ENCODE measurements around the gene FRMD4B.

Gene FRMD4B

GRCh38 chr3:69162308-69162980 lies 223.4 kb downstream of the FRMD4B start:
- DNase-seq: no peak

DNA sequence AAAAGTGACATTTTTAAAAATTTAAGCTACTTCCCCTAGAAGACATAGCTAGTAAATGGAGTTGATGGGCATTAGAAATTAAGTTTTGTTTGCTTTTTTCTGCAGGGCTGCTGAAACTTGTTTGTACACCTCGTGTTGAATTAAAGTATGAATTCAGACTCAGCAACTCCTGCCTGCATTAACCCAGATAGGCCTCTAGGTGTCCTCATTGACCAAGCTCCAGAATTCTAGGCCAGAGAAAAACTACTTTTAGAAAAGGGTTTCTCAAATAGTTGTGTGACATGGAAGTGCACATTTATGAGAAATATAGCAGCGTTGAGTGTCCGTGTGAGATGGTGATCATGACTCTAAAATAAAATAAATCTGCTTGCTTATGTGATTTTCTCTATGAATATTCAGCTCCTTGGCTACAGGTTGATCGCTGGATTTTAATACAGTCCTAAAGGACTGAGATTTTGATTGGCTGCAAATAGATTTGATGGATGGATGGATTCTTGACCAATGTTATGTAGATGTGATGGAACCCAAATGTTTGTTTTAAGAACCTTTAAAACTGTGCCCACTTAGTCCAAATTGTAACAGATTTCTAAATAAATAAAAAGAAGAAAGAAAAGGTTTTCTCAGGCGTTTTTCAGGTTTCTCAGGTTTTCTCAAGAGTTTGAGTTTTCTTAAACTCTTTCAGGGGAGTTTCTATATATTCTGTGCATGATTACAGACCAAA lies 224.1 kb downstream of the FRMD4B start:
- DNase-seq: peak; percentile 1

- no peak for DNase-seq
Observed at GRCh38 chr3:69160525-69160924, 225.4 kb downstream of the FRMD4B start.

- no peak for DNase-seq
Observed at GRCh38 chr3:69160107-69160506, 225.8 kb downstream of the FRMD4B start.

DNA sequence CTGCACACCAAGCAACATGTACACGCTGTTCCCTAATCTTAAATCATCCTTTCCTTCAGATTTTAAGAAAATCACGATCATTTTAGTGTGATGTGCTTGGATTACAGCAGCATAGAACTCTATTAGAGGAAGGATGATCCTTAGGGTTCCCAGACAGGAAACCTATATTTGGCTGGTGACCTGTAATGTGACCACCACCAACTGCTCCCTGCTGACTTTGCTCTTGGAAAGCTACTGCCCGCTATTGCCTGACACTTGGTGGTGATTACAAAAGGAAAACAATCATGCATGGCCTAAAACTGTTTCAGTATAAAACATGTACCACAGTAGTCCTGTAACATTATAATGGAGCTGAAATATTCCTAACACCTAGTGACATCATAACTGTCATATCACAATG lies 236.3 kb downstream of the FRMD4B start:
- no peak for DNase-seq

DNA sequence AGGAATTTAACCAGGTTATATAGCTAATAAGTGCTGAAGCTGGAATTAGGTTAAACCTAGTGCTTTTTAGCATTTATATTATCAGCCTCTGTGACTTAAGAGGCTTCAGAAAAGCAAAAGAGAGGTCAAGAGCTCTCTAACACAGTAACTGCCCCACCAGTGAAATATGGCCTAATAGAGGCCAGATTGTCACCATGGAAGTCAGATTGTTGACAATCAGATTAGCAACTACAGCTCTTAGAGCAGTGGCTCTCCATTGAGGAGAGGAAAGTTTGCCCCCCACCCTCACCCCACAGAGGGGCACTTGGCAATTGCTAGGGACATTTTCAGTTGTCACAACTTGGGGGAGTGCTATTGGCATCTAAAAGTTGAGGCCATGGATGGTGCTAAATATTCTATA lies 240.2 kb downstream of the FRMD4B start:
- DNase-seq: no peak

- DNase-seq: peak; percentile 23
Observed at GRCh38 chr3:69144631-69145245, 241.2 kb downstream of the FRMD4B start.

GRCh38 chr3:69143612-69144011 lies 242.3 kb downstream of the FRMD4B start:
- DNase-seq: no peak

GRCh38 chr3:69142797-69143454 lies 243.0 kb downstream of the FRMD4B start:
- DNase-seq: no peak

- no peak for DNase-seq
Observed at GRCh38 chr3:69142090-69142489, 243.8 kb downstream of the FRMD4B start.

GRCh38 chr3:69141313-69141712 lies 244.6 kb downstream of the FRMD4B start:
- no peak for DNase-seq

- DNase-seq: no peak
Observed at GRCh38 chr3:69137412-69137811, 248.5 kb downstream of the FRMD4B start.

GRCh38 chr3:69137005-69137404 lies 248.9 kb downstream of the FRMD4B start:
- no peak for DNase-seq

DNA sequence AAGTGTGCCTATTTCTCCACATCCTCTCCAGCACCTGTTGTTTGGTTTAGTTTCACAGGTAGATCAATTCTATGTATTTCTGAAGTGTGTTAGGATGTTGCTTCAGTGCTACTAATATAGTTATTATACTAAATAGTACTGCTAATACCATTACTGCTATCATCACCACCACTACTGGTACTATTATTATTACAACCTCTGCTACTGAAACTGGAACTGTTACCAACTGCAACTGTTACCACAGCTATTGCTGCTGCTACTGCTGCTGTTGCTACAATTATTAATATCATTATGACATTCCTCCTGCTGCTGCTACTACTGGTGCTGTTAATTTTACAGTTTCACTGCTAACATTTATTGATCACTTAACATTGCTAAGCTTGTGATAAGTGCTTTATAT lies 255.2 kb downstream of the FRMD4B start:
- DNase-seq: no peak

GRCh38 chr3:69129531-69129930 lies 256.4 kb downstream of the FRMD4B start:
- no peak for DNase-seq

DNA sequence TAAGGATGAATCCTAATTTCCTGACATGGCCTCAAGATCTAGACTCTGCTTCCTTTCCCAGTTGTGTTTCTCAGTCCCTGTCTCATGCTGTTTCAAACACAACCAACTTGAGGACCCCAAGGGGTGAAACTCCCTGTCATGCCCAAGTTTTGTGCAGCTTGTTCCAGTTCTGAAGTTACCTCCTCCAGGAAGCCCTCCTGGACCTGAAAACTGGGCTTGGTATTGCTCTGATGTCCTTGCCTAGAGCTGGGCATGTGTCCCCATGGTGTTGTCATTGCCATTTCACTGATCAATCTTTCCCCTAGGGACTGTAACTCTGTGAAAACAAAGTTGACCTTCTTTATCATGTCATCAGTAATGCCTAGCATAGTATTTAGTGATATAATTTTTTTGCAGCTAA lies 257.4 kb downstream of the FRMD4B start:
- no peak for DNase-seq

GRCh38 chr3:69126999-69127398 lies 258.9 kb downstream of the FRMD4B start:
- DNase-seq: no peak

DNA sequence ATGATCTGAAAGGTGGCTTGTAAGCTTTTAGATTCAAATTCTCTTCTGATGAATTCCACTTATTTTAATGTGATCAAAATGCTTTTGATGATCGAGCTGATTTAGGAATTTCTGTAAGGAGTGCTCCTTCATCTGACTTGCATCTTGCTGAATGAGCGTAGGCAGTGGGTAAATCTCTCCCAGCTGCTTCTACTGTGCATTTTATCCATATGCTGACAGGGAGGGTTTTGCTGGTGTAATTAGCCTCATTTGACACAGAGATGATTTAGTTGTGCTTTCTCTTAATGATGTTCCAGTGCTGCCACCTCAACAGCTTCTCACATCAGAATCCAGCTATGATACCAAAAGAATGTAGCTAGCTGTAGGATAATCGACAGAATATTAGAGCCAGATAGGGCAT lies 259.7 kb downstream of the FRMD4B start:
- DNase-seq: no peak

DNA sequence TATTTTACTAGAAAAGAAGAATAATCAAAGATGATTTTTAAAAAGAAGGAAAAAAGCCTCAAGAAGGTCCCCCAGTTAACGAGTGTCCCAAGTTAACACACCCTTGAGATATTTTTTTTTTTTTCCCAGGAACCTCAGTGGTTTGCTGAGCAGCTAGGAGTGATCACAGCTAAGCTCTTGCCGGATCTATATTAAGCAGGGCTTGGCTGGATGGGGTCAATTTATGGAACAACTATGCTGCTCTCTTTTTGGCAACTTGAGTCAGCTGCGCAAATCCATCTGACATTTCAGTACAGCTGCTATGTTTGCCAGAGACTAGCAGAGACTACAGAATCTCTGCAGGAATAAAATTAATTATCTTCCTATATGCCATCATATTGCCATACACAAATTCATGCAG lies 263.5 kb downstream of the FRMD4B start, which contains the start of gene LMOD3:
Gene LMOD3 (minus strand): TSS at position 193 of the 400 bp plus-strand sequence. CDS start 209 bp downstream, outside the sequence.
- no peak for DNase-seq

DNA sequence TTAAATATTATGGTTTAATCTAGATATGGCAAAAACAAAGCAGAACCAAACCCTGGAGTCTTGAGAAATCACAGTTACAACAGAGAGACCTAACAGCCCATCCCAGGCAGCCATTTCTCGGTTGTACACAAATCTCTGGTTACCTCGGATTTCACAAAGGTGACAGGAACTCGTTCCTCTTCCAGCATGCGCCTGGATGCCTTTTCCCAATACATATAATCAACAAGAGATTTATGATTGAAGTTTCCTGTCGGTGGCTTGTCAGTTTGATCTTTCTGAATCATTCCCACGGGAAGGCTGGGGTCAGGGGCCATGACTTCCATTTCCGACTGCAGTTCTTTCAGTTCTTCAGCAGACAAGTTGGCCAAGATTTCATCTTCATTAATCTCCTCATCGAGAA lies 263.9 kb downstream of the FRMD4B start:
- no peak for DNase-seq

DNA sequence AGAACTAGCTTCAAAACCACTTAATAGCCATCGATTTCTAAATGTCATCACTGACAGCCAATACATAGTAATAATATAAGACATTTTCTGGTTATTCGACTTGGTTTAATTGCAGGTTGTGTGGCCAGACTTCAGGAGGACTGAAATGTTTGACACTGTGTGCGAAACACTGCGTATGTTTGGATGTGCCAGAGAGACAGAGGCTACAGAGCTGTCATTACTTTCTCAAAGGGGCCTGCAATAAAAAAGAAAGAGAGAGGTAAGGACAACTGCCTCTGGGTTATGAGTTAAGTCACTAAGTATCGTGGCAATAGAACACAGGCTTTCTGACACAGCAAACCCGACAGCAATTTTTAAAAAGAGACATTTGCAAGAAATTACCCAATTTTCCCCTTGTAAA lies 264.4 kb downstream of the FRMD4B start:
- DNase-seq: no peak

GRCh38 chr3:69120879-69121464 lies 264.9 kb downstream of the FRMD4B start:
- DNase-seq: peak; percentile 43
